Keratinocyte (primary cell): Measurements from ENCODE around the gene SNAPC1. TPM values are rescaled to one million over a fixed set of nuclear protein-coding genes. Genes with fewer than 3 reads are reported as not detected.

Experiments
- DNase-seq: peaks from one replicate; pipeline ENCODE4 v3.0.0-alpha.2; 2011; ENCODE audit warnings: low read depth, missing footprints, low spot score
- FAIRE-seq: peaks from 2 replicates; lab custom pipeline; 2011; peaks lifted over from hg19 to GRCh38; lab: Jason Lieb, UNC
- H2AFZ ChIP-seq: 2 replicates; pipeline ENCODE4 v1.6.0; 2012; ENCODE audit warnings: low read length, control low read depth, inconsistent platforms; ENCODE audit not compliant: control insufficient read depth
- H3K27ac ChIP-seq: 2 replicates; pipeline ENCODE4 v1.5.1; 2011; ENCODE audit warnings: low read length; ENCODE audit not compliant: control insufficient read depth, insufficient read depth
- H3K27me3 ChIP-seq: 3 replicates; pipeline ENCODE4 v1.6.0; 2011; ENCODE audit warnings: low read length; ENCODE audit not compliant: control insufficient read depth, insufficient read depth; ENCODE audit errors: extremely low read depth
- H3K36me3 ChIP-seq, 2 experiments: 2 replicates in 1 of 2; 3 replicates in 1 of 2; pipeline ENCODE4 v1.5.1; 2011; ENCODE audit warnings: low read length in 2 of 2, mild to moderate bottlenecking in 1 of 2; ENCODE audit not compliant: control insufficient read depth in 2 of 2, insufficient read depth in 2 of 2; ENCODE audit errors: extremely low read depth in 1 of 2
- H3K4me1 ChIP-seq: 3 replicates; pipeline ENCODE4 v1.5.1; 2011; ENCODE audit warnings: low read length; ENCODE audit not compliant: control insufficient read depth, insufficient read depth; ENCODE audit errors: extremely low read depth
- H3K4me2 ChIP-seq: 3 replicates; pipeline ENCODE4 v1.6.0; 2011; ENCODE audit warnings: low read depth, low read length; ENCODE audit not compliant: control insufficient read depth, insufficient read depth; ENCODE audit errors: extremely low read depth
- H3K4me3 ChIP-seq, 3 experiments: fragments of 200-600 bp in 1 of 3; sonication (generic) in 1 of 3; 2 replicates in 2 of 3; 3 replicates in 1 of 3; pipeline ENCODE4 v1.5.1; 2011 to 2016; ENCODE audit warnings: low read length in 3 of 3, mild to moderate bottlenecking in 3 of 3, control low read depth in 2 of 3, inconsistent platforms in 1 of 3, low read depth in 1 of 3, mixed read lengths in 1 of 3, mixed run types in 1 of 3, moderate library complexity in 1 of 3; ENCODE audit not compliant: control insufficient read depth in 2 of 3, insufficient read depth in 2 of 3; ENCODE audit errors: extremely low read depth in 1 of 3
- H3K79me2 ChIP-seq: 2 replicates; pipeline ENCODE4 v1.6.0; 2012; ENCODE audit warnings: low read length; ENCODE audit not compliant: control insufficient read depth, insufficient read depth
- H3K9ac ChIP-seq: 3 replicates; pipeline ENCODE4 v1.6.0; 2011; ENCODE audit warnings: low read length; ENCODE audit not compliant: control insufficient read depth, insufficient read depth; ENCODE audit errors: extremely low read depth
- H3K9me1 ChIP-seq: 3 replicates; pipeline ENCODE4 v1.6.0; 2011; ENCODE audit warnings: low read length; ENCODE audit not compliant: control insufficient read depth, insufficient read depth; ENCODE audit errors: extremely low read depth
- H3K9me3 ChIP-seq: 2 replicates; pipeline ENCODE4 v1.5.1; 2012; ENCODE audit warnings: low read depth, low read length; ENCODE audit not compliant: control insufficient read depth
- H4K20me1 ChIP-seq: 3 replicates; pipeline ENCODE4 v1.6.0; 2011; ENCODE audit warnings: low read length; ENCODE audit not compliant: control insufficient read depth, insufficient read depth; ENCODE audit errors: extremely low read depth
- CTCF ChIP-seq, 3 experiments: IDR thresholded peaks in 1 of 3; conservative IDR thresholded peaks in 1 of 3; optimal IDR thresholded peaks in 1 of 3; 2 replicates in 2 of 3; 3 replicates in 1 of 3; pipeline versions ENCODE3 to v1.5.1; 2011; ENCODE audit warnings: low read length in 3 of 3, mild to moderate bottlenecking in 3 of 3, moderate library complexity in 2 of 3, control low read depth in 1 of 3, inconsistent platforms in 1 of 3; ENCODE audit not compliant: insufficient read depth in 2 of 3; ENCODE audit errors: extremely low read depth in 1 of 3
- EZH2 ChIP-seq: IDR thresholded peaks from one replicate; pipeline ENCODE4 v1.6.1; 2012; ENCODE audit warnings: inconsistent platforms, mild to moderate bottlenecking, low read length, moderate library complexity
- dilution Hi-C: fragments of 300-500 bp; cut with MboI; formaldehyde crosslinking; loops from one replicate; pipeline ENCODE4 v1.7.0; 2020; ENCODE audit warnings: low sequenced_read_pairs; ENCODE audit not compliant: extremely low pct_ligation_motif_present
- polyA plus RNA-seq, 5 experiments: library from polyadenylated mRNA; depleted of rRNA in 3 of 5; stranded (reverse) in 3 of 5; stranded (forward) in 1 of 5; unstranded in 1 of 5; fragments of >200 nt; gene quantifications; 1 replicate in 1 of 5; 2 replicates in 3 of 5; 3 replicates in 1 of 5; pipeline versions ENCODE4 v1.2.1 to v1.2.3, GENCODE V29; 2011 to 2012; ENCODE audit warnings: missing spikeins in 2 of 5, low read depth in 1 of 5, low replicate concordance in 1 of 5

SNAPC1 gene
- polyA plus RNA-seq, 1 donor (not counting 4 experiments of a cell fraction or from before 2014, with no cell fraction given), result 17.7 TPM

- no peak for FAIRE-seq
- Histone ChIP-seq H3K9me3 (no peaks in the 10 kb centered on the region), H3K9ac (no peak overlapping the region), H3K27ac (no peak overlapping the region), H3K36me3 (no peaks in the 10 kb centered on the region), H3K4me3 (no peak overlapping the region), H3K9me1 (no peaks in the 10 kb centered on the region), H2AFZ (no peak overlapping the region), H3K79me2 (no peaks in the 10 kb centered on the region), H3K27me3 (peaks cover 3% of the 10 kb centered on the region), H3K4me1 (no peaks in the 10 kb centered on the region), H3K4me2 (no peak overlapping the region), H4K20me1 (no peaks in the 10 kb centered on the region)
- no peak for TF ChIP-seq CTCF (optimal IDR thresholded peaks at IDR 0.05 in 1 of 3, IDR thresholded peaks at IDR 0.05 in 1 of 3, conservative IDR thresholded peaks at IDR 0.05 in 1 of 3; ENCODE audit: extremely low read depth in 1 of 3, insufficient read depth in 2 of 3, low read length in 3 of 3)
- TF ChIP-seq EZH2, result no peak
- DNase-seq, result no peak
- dilution Hi-C loops, result no loop called here
These were observed 60.2 kb downstream of the SNAPC1 start for GRCh38 chr14:61822458-61822857.

GRCh38 chr14:61832783-61833182, 70.6 kb downstream of the SNAPC1 start:
- no peaks in the 10 kb centered on the region for H3K27me3 ChIP-seq
- no peaks in the 10 kb centered on the region for H4K20me1 ChIP-seq
- no peaks in the 10 kb centered on the region for H3K9me3 ChIP-seq
- dilution Hi-C loops, result no loop called here
- FAIRE-seq (no peak), DNase-seq (no peak)
- H3K4me3 ChIP-seq, result no peak overlapping the region
- TF ChIP-seq EZH2 (no peak), CTCF (optimal IDR thresholded peaks at IDR 0.05 in 1 of 3, IDR thresholded peaks at IDR 0.05 in 1 of 3, conservative IDR thresholded peaks at IDR 0.05 in 1 of 3; ENCODE audit: extremely low read depth in 1 of 3, insufficient read depth in 2 of 3, low read length in 3 of 3) (no peak)
- no peak overlapping the region for H3K4me2 ChIP-seq
- no peaks in the 10 kb centered on the region for H3K9me1 ChIP-seq
- no peaks in the 10 kb centered on the region for H3K4me1 ChIP-seq
- H3K36me3 ChIP-seq, result no peaks in the 10 kb centered on the region
- H3K79me2 ChIP-seq, result no peaks in the 10 kb centered on the region
- no peak overlapping the region for H3K9ac ChIP-seq
- H2AFZ ChIP-seq, result no peak overlapping the region
- H3K27ac ChIP-seq, result no peak overlapping the region
